NCI-H2227 treated with DMSO at 0.1 percent for 48 hours (cell line): ENCODE results near the gene TENT5C.

ENCODE experiments used
- DNase-seq: peaks from one replicate; lab custom pipeline; 2025; lab: John Stamatoyannopoulos, UW

TENT5C gene

GRCh38 chr1:117573386-117574023 is 32.3 kb upstream of the TENT5C start:
- DNase-seq: no peak

GRCh38 chr1:117574161-117574835 is 31.6 kb upstream of the TENT5C start:
- DNase-seq: no peak

DNA sequence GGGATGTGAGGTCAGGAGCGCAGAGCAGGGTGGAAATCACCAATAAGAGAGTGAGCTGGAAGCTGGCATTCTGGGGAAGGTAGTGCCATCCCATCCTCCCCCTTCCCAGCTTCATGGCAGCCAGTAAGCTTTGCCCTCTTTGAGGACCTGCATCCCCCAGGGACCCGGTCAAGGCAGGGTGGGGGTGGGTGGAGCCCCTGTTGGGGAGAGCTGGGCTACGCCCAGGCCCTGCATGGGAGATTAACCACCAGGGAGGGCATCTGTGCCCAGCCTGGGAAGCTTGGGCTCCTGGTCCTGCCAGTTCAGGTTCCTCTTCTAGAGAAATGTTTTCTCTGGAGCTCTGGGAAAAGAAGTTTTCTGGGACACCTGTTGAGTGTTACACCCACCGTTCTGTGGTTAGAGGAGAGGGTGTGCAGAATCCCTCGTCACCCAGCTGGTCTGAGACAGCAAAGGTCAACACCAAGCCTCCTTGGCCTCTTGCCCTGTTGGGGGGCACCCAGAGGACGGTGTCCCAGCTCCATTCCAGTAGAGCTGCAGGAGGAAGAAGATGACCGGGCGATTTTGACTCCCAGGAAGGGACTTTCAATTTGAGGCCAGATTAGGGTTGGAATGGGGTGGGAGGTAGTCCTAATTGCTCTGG is 30.1 kb upstream of the TENT5C start:
- no peak for DNase-seq

DNA sequence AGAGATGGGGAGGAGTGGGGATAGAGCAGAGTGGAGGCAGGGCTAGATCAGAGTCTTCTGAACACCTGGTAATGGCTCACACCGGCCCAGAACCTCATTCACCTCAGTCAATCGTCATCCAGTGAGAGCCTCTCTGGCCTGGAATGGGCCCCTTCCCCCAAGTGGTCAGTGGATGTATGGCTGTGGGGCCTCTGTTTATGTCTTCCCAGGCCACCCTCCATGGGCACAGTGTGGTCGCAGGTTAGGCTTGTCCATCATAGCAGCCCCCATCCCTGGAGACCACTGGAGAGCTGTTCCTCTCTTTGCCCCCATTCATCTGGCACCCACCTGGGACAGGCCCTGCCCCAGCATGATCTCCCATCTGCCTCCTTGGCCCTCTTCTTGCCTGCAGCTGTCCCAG is 29.6 kb upstream of the TENT5C start:
- DNase-seq: no peak

- no peak for DNase-seq
Observed at GRCh38 chr1:117577191-117577885, 28.5 kb upstream of the TENT5C start.

DNA sequence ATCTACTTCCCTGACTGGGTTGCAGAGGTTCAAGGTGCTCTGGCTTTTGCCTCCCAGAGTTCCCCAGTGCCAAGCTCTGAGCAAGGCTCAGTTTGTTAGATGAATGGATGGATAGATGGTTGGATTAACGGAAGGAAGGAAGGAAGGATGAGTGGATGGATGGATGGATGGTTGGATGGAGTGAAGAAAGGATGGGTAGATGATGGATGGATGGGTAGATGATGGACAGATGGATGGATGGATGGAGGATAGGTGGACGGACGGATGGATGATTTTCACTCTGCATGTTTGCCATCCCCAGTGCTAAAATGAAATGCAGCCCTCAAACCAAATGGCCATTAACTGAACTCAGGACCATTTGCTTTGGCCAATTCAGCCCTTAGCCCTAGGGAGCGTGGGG is 27.4 kb upstream of the TENT5C start:
- no peak for DNase-seq

- no peak for DNase-seq
Observed at GRCh38 chr1:117579221-117579906, 26.5 kb upstream of the TENT5C start.

GRCh38 chr1:117580436-117580835 is 25.4 kb upstream of the TENT5C start:
- DNase-seq: no peak

GRCh38 chr1:117580882-117581281 is 25.0 kb upstream of the TENT5C start:
- DNase-seq: no peak

GRCh38 chr1:117581391-117581943 is 24.4 kb upstream of the TENT5C start:
- no peak for DNase-seq

GRCh38 chr1:117582451-117582850 is 23.4 kb upstream of the TENT5C start:
- no peak for DNase-seq

- no peak for DNase-seq
Observed at GRCh38 chr1:117583247-117583646, 22.6 kb upstream of the TENT5C start.

GRCh38 chr1:117584181-117584580 is 21.7 kb upstream of the TENT5C start:
- no peak for DNase-seq

DNA sequence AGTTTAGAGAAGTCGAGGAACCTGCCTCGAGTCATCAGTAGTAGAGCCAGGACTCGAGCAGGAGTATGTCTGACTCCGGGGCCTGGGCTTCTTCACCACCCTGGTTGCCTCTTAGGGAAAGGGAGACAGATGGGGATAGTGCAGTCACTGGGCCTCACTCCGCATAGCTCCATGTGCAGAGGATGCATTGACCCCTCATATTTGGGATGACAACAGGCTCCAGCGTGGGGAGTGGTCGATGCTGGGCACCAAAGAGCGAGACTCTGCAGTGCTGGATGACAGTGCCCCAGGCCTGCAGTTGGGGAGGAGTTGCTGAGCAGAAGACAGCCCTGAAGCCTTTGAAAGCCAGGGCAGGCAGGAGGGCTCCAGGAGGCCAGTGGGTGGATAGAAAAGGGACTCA is 20.8 kb upstream of the TENT5C start:
- no peak for DNase-seq

- no peak for DNase-seq
Observed at GRCh38 chr1:117586337-117586736, 19.5 kb upstream of the TENT5C start.

DNA sequence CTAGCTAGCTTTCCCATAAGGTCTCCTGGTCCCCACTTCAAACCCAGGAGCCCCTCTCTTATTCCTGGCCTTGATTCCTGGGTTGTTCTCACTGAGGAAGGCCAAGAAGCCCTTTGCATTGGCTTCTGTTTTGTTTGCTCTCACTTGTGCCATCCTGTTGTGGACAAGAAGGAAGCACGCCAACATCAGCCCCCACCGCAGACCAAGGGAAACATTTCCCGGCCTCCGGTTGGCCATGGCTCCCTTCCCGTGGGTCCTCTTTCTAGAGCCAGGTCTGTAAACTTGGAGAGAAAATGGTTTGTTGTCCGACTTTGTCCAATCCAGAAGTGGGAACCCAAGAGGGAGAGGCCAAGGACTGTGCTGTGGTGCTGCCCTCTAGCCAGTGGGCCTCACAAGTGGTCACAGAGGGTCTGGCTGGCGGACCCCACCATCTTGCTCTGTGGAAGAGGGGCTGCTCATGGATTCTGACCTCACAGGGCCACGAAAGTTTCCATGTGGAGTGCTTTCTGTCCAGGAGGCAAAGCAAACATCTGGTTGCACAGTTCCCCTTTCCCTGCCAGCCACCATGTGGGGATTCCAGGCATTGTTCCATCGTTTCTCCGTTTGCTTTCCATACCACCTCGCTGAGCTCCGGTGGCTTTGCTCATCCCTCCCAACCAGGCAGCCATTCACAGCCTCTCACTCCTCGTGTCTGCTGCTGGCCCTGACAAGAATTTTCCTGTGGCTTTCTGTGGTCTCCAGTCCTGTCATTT is 18.9 kb upstream of the TENT5C start:
- DNase-seq: no peak

- DNase-seq: no peak
Observed at GRCh38 chr1:117587499-117588356, 18.1 kb upstream of the TENT5C start.

GRCh38 chr1:117589544-117589943 is 16.3 kb upstream of the TENT5C start:
- DNase-seq: no peak

DNA sequence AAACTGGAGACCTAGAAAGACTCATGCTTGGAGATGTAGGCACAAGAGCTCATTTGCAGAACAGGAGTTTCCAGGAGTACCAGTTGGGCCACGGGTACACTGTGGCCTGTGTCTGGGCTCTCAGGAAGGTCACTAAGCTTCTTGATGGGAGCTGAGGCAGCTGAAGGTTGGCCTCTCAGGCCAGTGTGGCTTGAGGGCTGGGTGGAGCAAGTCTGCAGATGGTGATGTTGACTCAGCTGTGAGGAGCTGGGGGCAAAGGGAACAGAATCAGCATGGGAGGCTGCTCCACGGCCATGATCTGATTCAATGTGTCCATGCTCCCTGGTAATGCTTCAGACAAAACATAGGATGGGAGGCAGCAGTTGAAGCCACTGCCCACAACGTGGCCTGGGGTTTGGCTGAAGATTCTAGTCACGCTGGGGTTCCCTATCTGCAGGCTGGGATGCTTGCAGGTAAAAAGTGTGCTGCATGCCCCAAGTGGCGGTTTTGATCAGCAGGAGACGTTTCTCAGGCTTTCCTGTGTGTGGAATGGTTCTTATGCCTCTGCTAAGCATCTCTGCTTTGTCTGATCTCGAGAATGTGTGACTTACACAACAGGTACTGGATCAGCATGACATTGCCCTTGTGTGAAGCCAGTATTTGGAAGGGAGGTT is 15.4 kb upstream of the TENT5C start:
- DNase-seq: no peak

DNA sequence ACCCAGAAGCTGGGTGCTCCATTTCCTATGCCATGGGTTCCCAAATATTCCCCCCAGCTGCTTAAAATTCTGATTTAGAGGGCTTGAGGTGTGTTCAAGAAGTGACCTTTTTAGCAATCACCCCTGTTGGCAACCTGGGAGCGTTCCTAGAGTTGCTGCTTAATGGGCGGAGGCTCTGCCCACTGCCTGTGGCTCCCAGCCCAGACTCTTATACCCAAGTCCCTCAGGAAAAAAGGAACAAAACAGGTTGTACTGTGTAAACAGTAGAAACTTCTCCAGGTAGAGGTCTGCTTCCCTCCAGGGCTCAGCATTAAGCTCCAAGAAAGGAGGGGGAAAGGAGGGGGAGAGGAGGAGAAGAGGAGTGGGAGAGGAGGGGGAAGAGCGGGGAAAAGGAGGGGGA is 14.6 kb upstream of the TENT5C start:
- DNase-seq: no peak
